H1 (cell line): ENCODE measurements around the gene C1S. TPM values are rescaled to one million over a fixed set of nuclear protein-coding genes. Genes with fewer than 3 reads are reported as not detected.
A peak's percentile ranks its signal among the peaks of the same experiment; 100 is the strongest.

Experiments used
- CTCF ChIA-PET: fragments of 300-600 bp; sonication (Branson Sonifier 250); formaldehyde crosslinking; loops from one replicate; lab custom pipeline; 2021; ENCODE audit not compliant: partially characterized antibody; lab: Charles Lee
- POLR2A ChIA-PET: fragments of 300-600 bp; sonication (Branson Sonifier 250); formaldehyde crosslinking; loops from one replicate; lab custom pipeline; 2021; ENCODE audit warnings: inconsistent platforms; ENCODE audit not compliant: partially characterized antibody; lab: Charles Lee
- DNase-seq, 2 experiments: peaks; one replicate each; pipeline versions ENCODE4 v3.0.0 to v3.0.0-alpha.2; 2010 to 2022; ENCODE audit warnings: low spot score in 2 of 2, low read depth in 1 of 2, mixed read lengths in 1 of 2
- FAIRE-seq: peaks from 2 replicates; lab custom pipeline; 2011; peaks lifted over from hg19 to GRCh38; lab: Jason Lieb, UNC
- H2AFZ ChIP-seq: 2 replicates; pipeline ENCODE4 v1.8.1; 2012; ENCODE audit warnings: low read length, inconsistent platforms
- H2AK5ac ChIP-seq: 2 replicates; pipeline ENCODE4 v1.6.1; 2013; ENCODE audit warnings: low read depth, low read length
- H2BK120ac ChIP-seq: replicated peaks from 2 replicates; pipeline ENCODE3; 2013; ENCODE audit warnings: low read depth, low read length, inconsistent platforms
- H2BK12ac ChIP-seq: 2 replicates; pipeline ENCODE4 v1.6.1; 2013; ENCODE audit warnings: low read depth, low read length
- H2BK15ac ChIP-seq: 2 replicates; pipeline ENCODE4 v1.6.1; 2013; ENCODE audit warnings: low read length
- H2BK20ac ChIP-seq: 2 replicates; pipeline ENCODE4 v1.6.1; 2013; ENCODE audit warnings: low read length
- H2BK5ac ChIP-seq: 2 replicates; pipeline ENCODE4 v1.6.1; 2013; ENCODE audit warnings: low read depth, low read length
- H3K14ac ChIP-seq: 2 replicates; pipeline ENCODE4 v1.6.1; 2013; ENCODE audit warnings: inconsistent platforms; ENCODE audit not compliant: insufficient read length
- H3K18ac ChIP-seq: 2 replicates; pipeline ENCODE4 v1.6.1; 2013; ENCODE audit warnings: low read length; ENCODE audit errors: extremely low read depth
- H3K23ac ChIP-seq: 2 replicates; pipeline ENCODE4 v1.6.1; 2013; ENCODE audit warnings: inconsistent platforms; ENCODE audit not compliant: insufficient read length
- H3K23me2 ChIP-seq: 2 replicates; pipeline ENCODE4 v1.6.1; 2013; ENCODE audit warnings: low read depth, low read length
- H3K27ac ChIP-seq: 2 replicates; pipeline ENCODE4 v1.6.1; 2011; ENCODE audit warnings: low read depth, low read length, inconsistent platforms
- H3K27me3 ChIP-seq, 4 experiments: replicated peaks in 1 of 4; 1 replicate in 1 of 4; 2 replicates in 3 of 4; pipeline versions ENCODE4 v1.6.1 to v1.8.1; 2011 to 2013; ENCODE audit warnings: low read length in 3 of 4, mild to moderate bottlenecking in 3 of 4, inconsistent platforms in 2 of 4, mixed read lengths in 2 of 4, moderate library complexity in 1 of 4; ENCODE audit not compliant: control insufficient read depth in 3 of 4, insufficient read depth in 3 of 4; ENCODE audit errors: extremely low read depth in 1 of 4
- H3K36me3 ChIP-seq, 4 experiments: 2 replicates each; pipeline versions ENCODE4 v1.6.1 to v1.8.1; 2011 to 2013; ENCODE audit warnings: mild to moderate bottlenecking in 4 of 4, low read length in 3 of 4, moderate library complexity in 2 of 4, control low read depth in 1 of 4, inconsistent platforms in 1 of 4; ENCODE audit not compliant: insufficient read depth in 4 of 4, control insufficient read depth in 2 of 4
- H3K4ac ChIP-seq: replicated peaks from 2 replicates; pipeline ENCODE3; 2013; ENCODE audit warnings: low read length, low read depth, mixed read lengths, inconsistent platforms; ENCODE audit not compliant: insufficient read length
- H3K4me1 ChIP-seq, 4 experiments: replicated peaks in 1 of 4; 1 replicate in 1 of 4; 2 replicates in 3 of 4; pipeline versions ENCODE4 v1.6.1 to v1.8.1; 2011 to 2013; ENCODE audit warnings: low read length in 3 of 4, inconsistent platforms in 2 of 4, mixed read lengths in 1 of 4; ENCODE audit not compliant: insufficient read depth in 4 of 4, control insufficient read depth in 3 of 4
- H3K4me2 ChIP-seq, 2 experiments: 2 replicates each; pipeline versions ENCODE4 v1.6.1 to v1.8.1; 2011 to 2013; ENCODE audit warnings: low read depth in 2 of 2, low read length in 2 of 2, control low read depth in 1 of 2, inconsistent platforms in 1 of 2, mild to moderate bottlenecking in 1 of 2; ENCODE audit not compliant: insufficient read depth in 1 of 2
- H3K4me3 ChIP-seq, 4 experiments: fragments of 200-600, 300-600 bp in 1 of 4; sonication (generic), shearing (Covaris generic), sonication (Bioruptor Twin) in 1 of 4; 2 replicates each; pipeline versions ENCODE4 v1.5.1 to v1.8.1; 2011 to 2016; ENCODE audit warnings: low read length in 4 of 4, low read depth in 3 of 4, control low read depth in 2 of 4, inconsistent platforms in 2 of 4, mild to moderate bottlenecking in 2 of 4, mixed read lengths in 1 of 4, moderate library complexity in 1 of 4; ENCODE audit not compliant: insufficient read depth in 2 of 4; ENCODE audit errors: extremely low read depth in 1 of 4
- H3K56ac ChIP-seq: replicated peaks from 2 replicates; pipeline ENCODE3; 2013; ENCODE audit warnings: low read depth, mild to moderate bottlenecking, mixed read lengths, low read length, inconsistent platforms; ENCODE audit not compliant: insufficient read length
- H3K79me1 ChIP-seq: 2 replicates; pipeline ENCODE4 v1.6.1; 2013; ENCODE audit warnings: low read depth, low read length, control low read depth
- H3K79me2 ChIP-seq, 2 experiments: 2 replicates each; pipeline versions ENCODE4 v1.6.1 to v1.8.1; 2012 to 2013; ENCODE audit warnings: low read length in 2 of 2, mild to moderate bottlenecking in 2 of 2, inconsistent platforms in 1 of 2; ENCODE audit not compliant: insufficient read depth in 2 of 2, control insufficient read depth in 1 of 2
- H3K9ac ChIP-seq, 4 experiments: replicated peaks in 1 of 4; 1 replicate in 1 of 4; 2 replicates in 3 of 4; pipeline versions ENCODE4 v1.6.1 to v1.8.1; 2011 to 2013; ENCODE audit warnings: low read depth in 3 of 4, low read length in 3 of 4, control low read depth in 2 of 4, mild to moderate bottlenecking in 2 of 4, moderate library complexity in 2 of 4, inconsistent platforms in 1 of 4; ENCODE audit errors: extremely low read depth in 1 of 4
- H3K9me3 ChIP-seq, 2 experiments: 2 replicates each; pipeline versions ENCODE4 v1.6.1 to v1.8.1; 2012 to 2013; ENCODE audit warnings: mild to moderate bottlenecking in 2 of 2, moderate library complexity in 2 of 2, control low read depth in 1 of 2, inconsistent platforms in 1 of 2, low read depth in 1 of 2, low read length in 1 of 2, mixed read lengths in 1 of 2; ENCODE audit not compliant: insufficient read depth in 2 of 2
- H4K20me1 ChIP-seq, 2 experiments: replicated peaks in 1 of 2; 2 replicates each; pipeline versions ENCODE3 to v1.8.1; 2011 to 2013; ENCODE audit warnings: inconsistent platforms in 2 of 2, low read length in 2 of 2, mild to moderate bottlenecking in 1 of 2; ENCODE audit not compliant: insufficient read depth in 2 of 2, control insufficient read depth in 1 of 2
- H4K5ac ChIP-seq: 2 replicates; pipeline ENCODE4 v1.6.1; 2013; ENCODE audit warnings: low read length, low read depth, mixed read lengths, inconsistent platforms; ENCODE audit not compliant: insufficient read length
- H4K8ac ChIP-seq: 2 replicates; pipeline ENCODE4 v1.8.0; 2013; ENCODE audit warnings: mild to moderate bottlenecking, moderate library complexity, low read length, inconsistent platforms; ENCODE audit not compliant: insufficient read depth; ENCODE audit errors: extremely low read depth
- H4K91ac ChIP-seq: replicated peaks from 2 replicates; pipeline ENCODE3; 2013; ENCODE audit warnings: low read length, mixed read lengths, inconsistent platforms; ENCODE audit not compliant: insufficient read length
- CEBPB ChIP-seq: IDR thresholded peaks from 2 replicates; pipeline ENCODE4 v1.6.1; 2012; ENCODE audit warnings: low read depth, low read length
- CTCF ChIP-seq, 3 experiments: IDR thresholded peaks; 1 replicate in 2 of 3; 2 replicates in 1 of 3; pipeline versions ENCODE4 v1.5.1 to v1.6.1; 2011; ENCODE audit warnings: low read length in 3 of 3, mild to moderate bottlenecking in 3 of 3, inconsistent platforms in 2 of 3, low read depth in 1 of 3, moderate library complexity in 1 of 3; ENCODE audit not compliant: insufficient read depth in 1 of 3; ENCODE audit errors: control extremely low read depth in 1 of 3
- EGR1 ChIP-seq: IDR thresholded peaks from 2 replicates; pipeline ENCODE4 v1.6.1; 2011; ENCODE audit warnings: low read depth, low read length, borderline replicate concordance
- EZH2 ChIP-seq: fragments of 200-600 bp; sonication (generic); IDR thresholded peaks from 2 replicates; pipeline ENCODE4 v1.7.1; 2012; ENCODE audit warnings: low read depth, mild to moderate bottlenecking, moderate library complexity, low read length, inconsistent platforms; ENCODE audit not compliant: severe bottlenecking
- KDM5A ChIP-seq: fragments of 200-600 bp; IDR thresholded peaks from 2 replicates; pipeline ENCODE4 v1.7.1; 2012; ENCODE audit warnings: mild to moderate bottlenecking, low read length, inconsistent platforms, mixed read lengths
- PHF8 ChIP-seq: fragments of 200-600 bp; sonication (generic); conservative IDR thresholded peaks from 2 replicates; pipeline ENCODE4 v1.7.1; 2012; ENCODE audit warnings: low read depth, mild to moderate bottlenecking, inconsistent platforms, low read length, moderate library complexity
- RAD21 ChIP-seq, 2 experiments: IDR thresholded peaks in 1 of 2; conservative IDR thresholded peaks in 1 of 2; 2 replicates each; pipeline ENCODE4 v1.6.1; 2011; ENCODE audit warnings: low read depth in 2 of 2, low read length in 2 of 2, improper control_type of control experiment in 1 of 2, inconsistent platforms in 1 of 2, mild to moderate bottlenecking in 1 of 2, moderate library complexity in 1 of 2
- RBBP5 ChIP-seq: IDR thresholded peaks from 2 replicates; pipeline ENCODE4 v1.7.1; 2012; ENCODE audit warnings: low read depth, mild to moderate bottlenecking, inconsistent platforms, low read length, moderate library complexity, borderline replicate concordance
- RXRA ChIP-seq: IDR thresholded peaks from 2 replicates; pipeline ENCODE4 v1.6.1; 2011; ENCODE audit warnings: low read depth, mild to moderate bottlenecking, low read length, moderate library complexity; ENCODE audit not compliant: insufficient read depth
- SP1 ChIP-seq: IDR thresholded peaks from 2 replicates; pipeline ENCODE4 v1.6.1; 2011; ENCODE audit warnings: low read depth, low read length
- TEAD4 ChIP-seq: IDR thresholded peaks from 2 replicates; pipeline ENCODE4 v1.6.1; 2012; ENCODE audit warnings: low read depth, low read length, inconsistent platforms, mixed read lengths
- WGBS, 2 experiments: shearing (Covaris generic) in 1 of 2; methylation state at CpG; one replicate each; pipeline versions ENCODE4 v1.1.6 to v1.1.7; 2013 to 2015; ENCODE audit warnings: low lambda C conversion rate in 2 of 2, mixed read lengths in 2 of 2, inconsistent platforms in 1 of 2, low coverage in 1 of 2, missing lambda C conversion rate in 1 of 2; ENCODE audit not compliant: insufficient replicate concordance in 2 of 2, insufficient coverage in 1 of 2, insufficient read length in 1 of 2; ENCODE audit errors: extremely low coverage in 1 of 2, missing lambda C conversion rate in 1 of 2; 5-methylcytosine and 5-hydroxymethylcytosine counted together
- polyA plus RNA-seq, 7 experiments: library from polyadenylated mRNA; depleted of rRNA in 3 of 7; stranded (reverse) in 5 of 7; unstranded in 2 of 7; fragments of >200 nt in 5 of 7; fragments of 200-250 nt in 2 of 7; gene quantifications; 1 replicate in 5 of 7; 2 replicates in 1 of 7; 4 replicates in 1 of 7; pipeline versions ENCODE4 v1.2.1 to v1.2.3, GENCODE V29; 2011 to 2013; ENCODE audit warnings: missing spikeins in 2 of 7, mixed read lengths in 2 of 7
- total RNA-seq: library from RNA; stranded (reverse); fragmentation: NEBNext Ultra II Directional; extraction: Animal tissue kit (Norgen Biotek cat#: 25700); gene quantifications from 2 replicates; pipeline ENCODE4 v1.2.1, GENCODE V29; 2021

The C1S gene
- total and polyA plus RNA-seq, 2 of the 8 experiments (the other 6 are each of a cell fraction or from before 2014, with no cell fraction given), result 4.4 to 7.3 TPM

DNA sequence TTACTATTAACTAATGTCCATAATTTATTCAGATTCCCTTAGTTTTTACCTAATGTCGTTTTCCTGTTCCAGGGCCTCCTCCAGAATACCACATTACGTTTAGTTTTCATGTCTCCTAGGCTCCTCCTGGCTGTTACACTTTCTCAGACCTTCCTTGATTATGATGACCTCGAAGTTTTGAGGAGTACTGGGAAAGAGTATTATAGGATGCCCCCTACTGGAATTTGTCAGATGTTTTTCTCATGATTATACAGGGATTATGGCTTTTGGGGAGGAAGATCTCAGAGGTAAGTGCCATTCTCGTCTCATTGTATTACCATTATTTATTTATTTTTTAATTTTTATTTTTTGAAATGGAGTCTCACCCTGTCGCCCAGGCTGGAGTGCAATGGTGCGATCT is 17.7 kb upstream of the C1S start:
- Histone ChIP-seq H3K9ac (no peak overlapping the region), H3K27ac (no peak overlapping the region), H3K56ac (no peak overlapping the region), H4K8ac (no peak overlapping the region), H2BK12ac (no peak overlapping the region), H3K18ac (no peak overlapping the region), H3K23ac (no peak overlapping the region), H3K36me3 (no peaks in the 10 kb centered on the region), H3K23me2 (no peaks in the 10 kb centered on the region), H3K79me1 (no peaks in the 10 kb centered on the region), H3K4me2 (no peak overlapping the region), H3K4ac (no peak overlapping the region), H3K14ac (no peak overlapping the region), H2BK120ac (no peak overlapping the region), H2BK20ac (no peak overlapping the region), H4K20me1 (no peaks in the 10 kb centered on the region), H4K5ac (no peak overlapping the region), H4K91ac (no peak overlapping the region), H3K4me3 (no peak overlapping the region), H3K4me1 (no peaks in the 10 kb centered on the region), H2AK5ac (no peak overlapping the region), H2BK5ac (no peak overlapping the region), H3K9me3 (no peaks in the 10 kb centered on the region; a peak in 1 of 4 replicates), H3K27me3 (no peaks in the 10 kb centered on the region), H2AFZ (no peak overlapping the region), H2BK15ac (no peak overlapping the region), H3K79me2 (no peaks in the 10 kb centered on the region)
- ChIA-PET POLR2A (interaction anchor here (1.2 to 1.6 kb wide), 2 partner anchors 13 to 68 kb away, joined by 4 read pairs; no protein-coding TSS in a partner anchor), CTCF (interaction anchor here (0.6 to 3.8 kb wide), 18 partner anchors 9 to 102 kb away, joined by 3 to 13 read pairs (median 6); partner anchors contain the start of gene C1S)
- DNase-seq, result no peak
- no peak for FAIRE-seq
- WGBS, 2 experiments, result 64% methylated on average over 6 of the region's 6 CpGs; no CpG with 5 or more reads in 1 of the 2 experiments
- TF ChIP-seq RXRA (no peak), KDM5A (no peak), TEAD4 (0 out of 2 replicates have a peak, but pooled peaks have one; percentile 13), CEBPB (no peak), SP1 (no peak), RBBP5 (no peak), EGR1 (no peak), RAD21 (IDR thresholded peaks at IDR 0.05 in 1 of 2, conservative IDR thresholded peaks at IDR 0.05 in 1 of 2; ENCODE audit: low read depth in 2 of 2, low read length in 2 of 2) (peak; percentile 47 to 57), CTCF (IDR thresholded peaks at IDR 0.05; ENCODE audit: control extremely low read depth in 1 of 3, insufficient read depth in 1 of 3, low read depth in 1 of 3, low read length in 3 of 3) (peak in 2 of 3 experiments; percentile 31 to 39; a peak in 2 of 4 replicates), PHF8 (no peak), EZH2 (no peak)
